Keratinocyte (primary cell): ENCODE data around the gene AK2. TPM values are rescaled to one million over a fixed set of nuclear protein-coding genes. Genes with fewer than 3 reads are reported as not detected.

Source experiments
- DNase-seq: peaks from one replicate; pipeline ENCODE4 v3.0.0-alpha.2; 2011; ENCODE audit warnings: low read depth, missing footprints, low spot score
- FAIRE-seq: peaks from 2 replicates; lab custom pipeline; 2011; peaks lifted over from hg19 to GRCh38; lab: Jason Lieb, UNC
- H2AFZ ChIP-seq: 2 replicates; pipeline ENCODE4 v1.6.0; 2012; ENCODE audit warnings: low read length, control low read depth, inconsistent platforms; ENCODE audit not compliant: control insufficient read depth
- H3K27ac ChIP-seq: 2 replicates; pipeline ENCODE4 v1.5.1; 2011; ENCODE audit warnings: low read length; ENCODE audit not compliant: control insufficient read depth, insufficient read depth
- H3K27me3 ChIP-seq: 3 replicates; pipeline ENCODE4 v1.6.0; 2011; ENCODE audit warnings: low read length; ENCODE audit not compliant: control insufficient read depth, insufficient read depth; ENCODE audit errors: extremely low read depth
- H3K36me3 ChIP-seq, 2 experiments: 2 replicates in 1 of 2; 3 replicates in 1 of 2; pipeline ENCODE4 v1.5.1; 2011; ENCODE audit warnings: low read length in 2 of 2, mild to moderate bottlenecking in 1 of 2; ENCODE audit not compliant: control insufficient read depth in 2 of 2, insufficient read depth in 2 of 2; ENCODE audit errors: extremely low read depth in 1 of 2
- H3K4me1 ChIP-seq: 3 replicates; pipeline ENCODE4 v1.5.1; 2011; ENCODE audit warnings: low read length; ENCODE audit not compliant: control insufficient read depth, insufficient read depth; ENCODE audit errors: extremely low read depth
- H3K4me2 ChIP-seq: 3 replicates; pipeline ENCODE4 v1.6.0; 2011; ENCODE audit warnings: low read depth, low read length; ENCODE audit not compliant: control insufficient read depth, insufficient read depth; ENCODE audit errors: extremely low read depth
- H3K4me3 ChIP-seq, 3 experiments: fragments of 200-600 bp in 1 of 3; sonication (generic) in 1 of 3; 2 replicates in 2 of 3; 3 replicates in 1 of 3; pipeline ENCODE4 v1.5.1; 2011 to 2016; ENCODE audit warnings: low read length in 3 of 3, mild to moderate bottlenecking in 3 of 3, control low read depth in 2 of 3, inconsistent platforms in 1 of 3, low read depth in 1 of 3, mixed read lengths in 1 of 3, mixed run types in 1 of 3, moderate library complexity in 1 of 3; ENCODE audit not compliant: control insufficient read depth in 2 of 3, insufficient read depth in 2 of 3; ENCODE audit errors: extremely low read depth in 1 of 3
- H3K79me2 ChIP-seq: 2 replicates; pipeline ENCODE4 v1.6.0; 2012; ENCODE audit warnings: low read length; ENCODE audit not compliant: control insufficient read depth, insufficient read depth
- H3K9ac ChIP-seq: 3 replicates; pipeline ENCODE4 v1.6.0; 2011; ENCODE audit warnings: low read length; ENCODE audit not compliant: control insufficient read depth, insufficient read depth; ENCODE audit errors: extremely low read depth
- H3K9me1 ChIP-seq: 3 replicates; pipeline ENCODE4 v1.6.0; 2011; ENCODE audit warnings: low read length; ENCODE audit not compliant: control insufficient read depth, insufficient read depth; ENCODE audit errors: extremely low read depth
- H3K9me3 ChIP-seq: 2 replicates; pipeline ENCODE4 v1.5.1; 2012; ENCODE audit warnings: low read depth, low read length; ENCODE audit not compliant: control insufficient read depth
- H4K20me1 ChIP-seq: 3 replicates; pipeline ENCODE4 v1.6.0; 2011; ENCODE audit warnings: low read length; ENCODE audit not compliant: control insufficient read depth, insufficient read depth; ENCODE audit errors: extremely low read depth
- EZH2 ChIP-seq: IDR thresholded peaks from one replicate; pipeline ENCODE4 v1.6.1; 2012; ENCODE audit warnings: inconsistent platforms, mild to moderate bottlenecking, low read length, moderate library complexity
- dilution Hi-C: fragments of 300-500 bp; cut with MboI; formaldehyde crosslinking; loops from one replicate; pipeline ENCODE4 v1.7.0; 2020; ENCODE audit warnings: low sequenced_read_pairs; ENCODE audit not compliant: extremely low pct_ligation_motif_present
- polyA plus RNA-seq, 5 experiments: library from polyadenylated mRNA; depleted of rRNA in 3 of 5; stranded (reverse) in 3 of 5; stranded (forward) in 1 of 5; unstranded in 1 of 5; fragments of >200 nt; gene quantifications; 1 replicate in 1 of 5; 2 replicates in 3 of 5; 3 replicates in 1 of 5; pipeline versions ENCODE4 v1.2.1 to v1.2.3, GENCODE V29; 2011 to 2012; ENCODE audit warnings: missing spikeins in 2 of 5, low read depth in 1 of 5, low replicate concordance in 1 of 5
- TF ChIP-seq, protein P1 (sequence below), 3 experiments: IDR thresholded peaks in 1 of 3; conservative IDR thresholded peaks in 1 of 3; optimal IDR thresholded peaks in 1 of 3; 2 replicates in 2 of 3; 3 replicates in 1 of 3; pipeline versions ENCODE3 to v1.5.1; 2011; ENCODE audit warnings: low read length in 3 of 3, mild to moderate bottlenecking in 3 of 3, moderate library complexity in 2 of 3, control low read depth in 1 of 3, inconsistent platforms in 1 of 3; ENCODE audit not compliant: insufficient read depth in 2 of 3; ENCODE audit errors: extremely low read depth in 1 of 3

Gene AK2
- polyA plus RNA-seq, 1 donor (not counting 4 experiments of a cell fraction or from before 2014, with no cell fraction given), result 258 TPM

DNA sequence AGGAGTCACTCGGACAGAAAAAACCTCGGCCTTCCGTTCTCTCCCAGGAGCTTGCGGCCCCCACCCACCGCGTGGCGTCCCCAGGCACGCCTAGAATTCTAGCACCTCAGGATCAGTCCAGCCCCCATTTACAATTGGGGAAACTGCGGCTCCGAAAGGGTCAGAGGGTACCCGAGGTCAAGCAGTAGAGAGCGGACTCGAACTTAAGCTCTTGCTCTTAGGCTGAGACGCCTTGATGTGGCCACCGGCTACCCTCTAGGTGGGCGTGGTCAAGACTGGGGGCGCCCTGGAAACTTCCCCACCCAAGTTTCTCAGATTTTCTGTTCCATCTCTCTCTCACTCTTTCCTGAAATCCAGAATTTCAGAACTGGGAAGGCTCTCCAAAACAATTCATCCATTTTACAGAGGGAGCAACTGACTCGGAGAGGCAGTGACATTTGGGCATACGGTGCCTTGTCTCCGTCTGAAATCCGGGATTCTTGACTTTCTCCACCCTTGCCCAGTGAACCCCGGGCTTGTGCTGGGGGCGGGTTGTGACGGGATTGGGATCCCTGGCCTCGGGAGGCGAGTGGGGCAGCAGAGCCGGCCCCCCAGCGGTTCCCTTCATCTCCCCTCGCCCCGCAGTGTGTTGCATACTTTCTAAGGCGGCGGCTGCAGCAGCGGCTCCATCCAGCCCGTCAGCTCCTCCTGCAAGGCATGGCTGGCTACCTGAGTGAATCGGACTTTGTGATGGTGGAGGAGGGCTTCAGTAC lies 45.0 kb upstream of the AK2 start:
- TF ChIP-seq EZH2, result no peak
- TF ChIP-seq, protein P1, sequence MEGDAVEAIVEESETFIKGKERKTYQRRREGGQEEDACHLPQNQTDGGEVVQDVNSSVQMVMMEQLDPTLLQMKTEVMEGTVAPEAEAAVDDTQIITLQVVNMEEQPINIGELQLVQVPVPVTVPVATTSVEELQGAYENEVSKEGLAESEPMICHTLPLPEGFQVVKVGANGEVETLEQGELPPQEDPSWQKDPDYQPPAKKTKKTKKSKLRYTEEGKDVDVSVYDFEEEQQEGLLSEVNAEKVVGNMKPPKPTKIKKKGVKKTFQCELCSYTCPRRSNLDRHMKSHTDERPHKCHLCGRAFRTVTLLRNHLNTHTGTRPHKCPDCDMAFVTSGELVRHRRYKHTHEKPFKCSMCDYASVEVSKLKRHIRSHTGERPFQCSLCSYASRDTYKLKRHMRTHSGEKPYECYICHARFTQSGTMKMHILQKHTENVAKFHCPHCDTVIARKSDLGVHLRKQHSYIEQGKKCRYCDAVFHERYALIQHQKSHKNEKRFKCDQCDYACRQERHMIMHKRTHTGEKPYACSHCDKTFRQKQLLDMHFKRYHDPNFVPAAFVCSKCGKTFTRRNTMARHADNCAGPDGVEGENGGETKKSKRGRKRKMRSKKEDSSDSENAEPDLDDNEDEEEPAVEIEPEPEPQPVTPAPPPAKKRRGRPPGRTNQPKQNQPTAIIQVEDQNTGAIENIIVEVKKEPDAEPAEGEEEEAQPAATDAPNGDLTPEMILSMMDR (optimal IDR thresholded peaks at IDR 0.05 in 1 of 3, IDR thresholded peaks at IDR 0.05 in 1 of 3, conservative IDR thresholded peaks at IDR 0.05 in 1 of 3; ENCODE audit: extremely low read depth in 1 of 3, insufficient read depth in 2 of 3, low read length in 3 of 3), result no peak
- peaks cover 2% of the 10 kb centered on the region for H3K9me1 ChIP-seq
- H3K9ac ChIP-seq, result peak overlapping the region; percentile 78
- H3K9me3 ChIP-seq, result no peaks in the 10 kb centered on the region
- no peak for DNase-seq
- H3K4me1 ChIP-seq, result peaks cover 6% of the 10 kb centered on the region
- peak; percentile 48 for FAIRE-seq
- H3K4me3 ChIP-seq, result peak overlapping the region; percentile 64 to 77 (median 73)
- dilution Hi-C loops, result no loop called here
- H3K79me2 ChIP-seq, result no peaks in the 10 kb centered on the region
- peak overlapping the region; percentile 79 for H2AFZ ChIP-seq
- peak overlapping the region; percentile 94 for H3K4me2 ChIP-seq
- H3K27me3 ChIP-seq, result no peaks in the 10 kb centered on the region
- no peak overlapping the region for H3K27ac ChIP-seq
- peaks cover 0 to 3% of the 10 kb centered on the region in 2 experiments for H3K36me3 ChIP-seq
- no peaks in the 10 kb centered on the region for H4K20me1 ChIP-seq

DNA sequence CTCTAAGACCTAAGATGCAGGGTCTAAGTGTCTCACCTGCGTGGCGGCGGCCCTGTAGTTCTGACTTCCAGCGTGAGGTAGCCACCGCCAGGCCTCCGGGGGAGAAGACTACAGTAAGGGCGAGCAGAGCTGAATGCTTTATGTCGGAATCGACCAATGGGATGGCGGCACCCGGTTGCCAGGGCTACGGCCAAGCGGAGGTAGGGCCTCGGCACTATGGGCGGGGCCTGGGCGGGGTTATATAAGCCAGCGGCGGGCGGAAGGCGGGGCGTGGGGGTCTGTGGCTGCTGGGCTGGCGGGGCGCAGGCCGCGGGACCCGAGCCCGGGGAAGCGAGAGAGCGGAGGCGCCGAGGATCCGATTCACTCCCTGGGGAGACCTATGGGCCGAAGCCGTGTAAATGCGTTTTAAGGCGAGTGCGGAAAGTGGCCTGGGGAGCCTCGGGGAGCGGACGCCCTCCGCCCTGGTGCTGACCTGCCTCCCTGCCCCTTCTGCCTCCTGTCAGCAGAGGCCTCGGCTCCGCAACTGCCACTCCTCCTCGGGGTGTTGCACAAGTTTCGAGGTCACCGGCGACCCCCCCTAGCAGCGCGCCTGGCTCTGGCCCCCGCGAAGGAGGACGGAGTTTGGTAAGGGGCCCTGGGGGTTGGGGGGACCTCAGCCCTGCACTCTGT lies 44.3 kb upstream of the AK2 start, which contains the start of gene AZIN2:
AZIN2 (plus strand) TSS at position 269 of the 669 bp plus-strand sequence. CDS start 1,097 bp downstream, outside the sequence.
- no peaks in the 10 kb centered on the region for H3K9me3 ChIP-seq
- no peaks in the 10 kb centered on the region for H4K20me1 ChIP-seq
- H3K4me3 ChIP-seq, result peak within 1 kb of the TSS; percentile 64 to 77 (median 73)
- TF ChIP-seq, protein P1 (optimal IDR thresholded peaks at IDR 0.05 in 1 of 3, IDR thresholded peaks at IDR 0.05 in 1 of 3, conservative IDR thresholded peaks at IDR 0.05 in 1 of 3; ENCODE audit: extremely low read depth in 1 of 3, insufficient read depth in 2 of 3, low read length in 3 of 3), result peak in 1 of 3 experiments; percentile 6
- TF ChIP-seq EZH2, result no peak
- peak within 1 kb of the TSS; percentile 11 for H3K27ac ChIP-seq
- no peaks in the 10 kb centered on the region for H3K79me2 ChIP-seq
- FAIRE-seq (peak; percentile 86), DNase-seq (peak; percentile 76)
- no peaks in the 10 kb centered on the region for H3K27me3 ChIP-seq
- H3K4me1 ChIP-seq, result peaks cover 6% of the 10 kb centered on the region
- H3K36me3 ChIP-seq, result peaks cover 0 to 3% of the 10 kb centered on the region in 2 experiments
- dilution Hi-C loops, result no loop called here
- peaks cover 2% of the 10 kb centered on the region for H3K9me1 ChIP-seq
- H3K9ac ChIP-seq, result peak within 1 kb of the TSS; percentile 78
- H3K4me2 ChIP-seq, result peak within 1 kb of the TSS; percentile 94
- peak within 1 kb of the TSS; percentile 79 for H2AFZ ChIP-seq
